GM18861 (cell line): ENCODE results near the gene HS6ST2.

Experiments used
- ATAC-seq: cut with Tn5 transposase; IDR thresholded peaks from one replicate; pipeline ENCODE4 v1.9.1; 2021; ENCODE audit not compliant: unreplicated experiment

Gene HS6ST2

DNA sequence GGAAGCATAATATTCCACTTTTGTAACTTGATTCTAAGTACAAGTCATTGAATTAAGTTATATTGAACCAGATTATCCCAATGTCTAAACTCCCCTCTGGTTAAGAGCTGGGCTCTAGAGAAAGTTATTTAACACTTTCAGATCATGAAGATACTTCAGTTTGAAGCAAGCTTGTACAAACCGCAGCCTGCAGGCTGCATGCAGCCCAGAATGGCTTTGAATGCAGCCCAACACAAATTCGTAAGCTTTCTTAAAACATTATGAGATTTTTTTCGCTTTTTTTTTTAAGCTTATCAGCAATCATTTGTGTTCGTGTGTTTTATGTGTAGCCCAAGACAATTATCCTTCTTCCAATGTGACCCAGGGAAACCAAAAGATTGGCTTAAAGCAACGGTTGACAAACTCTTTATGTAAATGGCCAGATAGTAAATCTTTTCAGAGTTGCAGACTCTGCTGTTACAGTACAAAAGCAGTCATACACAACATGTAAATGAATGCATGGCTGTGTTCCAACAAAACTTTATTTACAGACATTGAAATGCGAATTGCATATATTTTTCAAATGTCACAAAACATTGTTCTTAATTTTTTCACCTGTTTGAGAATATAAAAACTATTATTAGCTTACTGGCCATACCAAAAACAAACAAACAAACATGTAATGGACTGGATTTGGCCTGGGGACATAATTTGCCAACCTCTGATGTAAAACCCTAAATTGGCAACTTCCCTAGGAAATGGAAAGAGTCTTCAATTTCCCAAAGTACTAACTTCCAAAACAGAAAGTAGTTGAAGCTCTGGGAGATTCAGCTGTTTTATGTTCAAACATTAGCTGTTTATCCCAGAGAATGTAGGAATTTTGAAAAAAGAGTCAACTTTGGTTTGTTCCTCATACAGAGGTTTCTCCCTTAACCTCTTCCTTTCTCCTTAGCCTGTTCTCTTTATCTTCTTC, 268.5 kb downstream of the HS6ST2 start:
- no peak for ATAC-seq

DNA sequence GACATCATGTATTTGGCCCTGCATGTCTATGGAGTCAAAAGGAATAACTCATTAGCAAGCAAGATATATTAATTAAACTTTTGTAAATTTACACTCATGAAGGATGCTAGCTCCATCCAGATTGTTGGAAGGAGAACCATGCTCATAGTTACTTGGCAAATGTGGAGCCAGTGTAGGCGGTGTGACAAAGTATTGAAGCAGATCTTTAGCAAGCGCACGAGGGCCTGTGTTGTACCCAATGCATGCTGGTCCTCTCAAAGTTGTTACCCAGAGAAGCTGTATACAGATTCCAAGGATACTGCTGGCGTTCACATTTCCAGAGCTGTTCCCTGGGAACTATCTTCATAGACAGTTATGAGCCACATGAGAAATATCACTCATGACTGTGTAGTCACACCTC, 273.2 kb downstream of the HS6ST2 start:
- ATAC-seq, result no peak

DNA sequence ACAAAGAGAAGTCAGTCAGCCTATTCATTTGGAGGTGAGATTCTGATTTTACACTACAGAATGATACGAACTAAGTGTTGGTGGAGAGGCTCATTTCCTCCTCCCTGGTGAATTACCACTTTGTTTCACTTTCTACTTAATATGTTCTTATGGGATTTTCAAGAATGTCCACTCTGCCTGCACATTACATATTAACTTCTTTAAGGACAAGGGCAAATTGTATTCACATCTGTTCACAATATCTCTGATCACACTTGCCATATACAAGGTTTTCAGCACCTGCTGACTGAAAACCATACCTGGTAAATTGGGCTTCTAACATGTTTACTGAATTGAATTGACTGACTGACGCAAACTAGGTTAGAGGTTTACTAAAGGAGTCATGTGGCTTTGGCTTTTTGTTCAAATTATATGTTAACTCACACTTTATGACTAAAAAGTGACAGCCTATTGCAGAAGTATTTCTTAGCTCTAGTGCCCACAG, 281.2 kb downstream of the HS6ST2 start:
- peak; percentile 72 for ATAC-seq

GRCh38 chrX:132676561-132677186, 281.8 kb downstream of the HS6ST2 start:
- peak; percentile 28 for ATAC-seq

- no peak for ATAC-seq
These were observed 282.3 kb downstream of the HS6ST2 start for GRCh38 chrX:132676102-132676501.

DNA sequence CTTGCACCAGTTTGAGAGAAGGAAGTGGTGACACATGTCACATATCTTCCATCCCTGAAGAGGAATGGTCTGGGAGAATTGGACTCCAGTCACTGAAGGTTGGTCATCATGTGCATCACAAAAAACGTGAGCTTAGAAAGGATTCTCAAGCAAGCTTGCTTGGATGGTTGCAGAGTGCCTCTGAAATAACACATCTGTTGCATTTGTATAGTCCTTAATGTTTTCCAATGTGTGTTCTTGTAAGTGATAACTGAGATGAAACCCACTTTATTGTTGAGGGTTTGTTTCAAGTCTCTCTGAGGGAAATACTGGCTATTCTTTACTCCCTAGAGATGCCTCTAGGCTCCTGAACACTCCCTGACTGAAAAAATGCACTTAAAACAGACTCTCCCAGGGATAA, 285.1 kb downstream of the HS6ST2 start:
- no peak for ATAC-seq

DNA sequence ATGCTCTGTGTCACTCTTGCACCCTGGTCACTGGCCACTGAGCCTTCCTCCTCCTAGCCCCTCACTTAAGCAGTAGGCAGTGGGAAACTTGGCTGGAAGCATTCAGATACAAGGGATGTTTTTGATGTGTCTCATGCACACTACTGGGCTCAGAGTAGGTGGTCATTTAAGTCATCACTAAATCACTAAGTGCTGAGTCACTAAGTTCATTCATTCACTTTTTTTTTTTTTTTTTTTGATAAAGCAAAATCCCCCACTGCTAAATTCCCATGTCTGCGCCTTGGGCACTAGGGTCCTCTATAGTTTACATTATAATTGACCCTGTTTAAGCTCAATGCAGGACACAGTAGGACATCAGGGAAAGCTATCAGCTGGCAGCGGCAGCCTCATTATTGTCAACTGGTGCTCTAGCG, 287.2 kb downstream of the HS6ST2 start:
- no peak for ATAC-seq

DNA sequence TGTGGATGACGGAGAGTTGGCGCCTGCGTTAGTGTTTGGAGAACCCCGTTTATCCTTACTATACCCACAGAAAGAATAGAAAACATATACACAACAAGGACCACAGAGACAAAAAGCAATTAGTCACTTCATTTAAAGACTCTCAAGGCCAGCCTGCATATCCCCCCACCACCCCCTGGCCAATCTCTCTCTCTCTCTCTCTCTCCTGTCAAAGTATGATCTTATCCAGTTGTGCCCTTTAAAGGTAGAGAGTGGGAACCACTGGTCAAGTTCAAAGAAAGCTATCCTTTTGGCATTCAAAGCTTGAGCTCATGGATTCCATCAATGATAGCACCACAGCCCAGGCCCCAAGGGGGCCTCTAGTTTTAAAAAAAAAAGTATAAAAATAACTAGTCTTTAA, 289.3 kb downstream of the HS6ST2 start:
- no peak for ATAC-seq

- ATAC-seq, result no peak
These were observed 290.3 kb downstream of the HS6ST2 start for GRCh38 chrX:132668178-132668577.

GRCh38 chrX:132665676-132666075, 292.8 kb downstream of the HS6ST2 start:
- ATAC-seq, result no peak

- ATAC-seq, result no peak
These were observed 294.2 kb downstream of the HS6ST2 start for GRCh38 chrX:132664273-132664672.

DNA sequence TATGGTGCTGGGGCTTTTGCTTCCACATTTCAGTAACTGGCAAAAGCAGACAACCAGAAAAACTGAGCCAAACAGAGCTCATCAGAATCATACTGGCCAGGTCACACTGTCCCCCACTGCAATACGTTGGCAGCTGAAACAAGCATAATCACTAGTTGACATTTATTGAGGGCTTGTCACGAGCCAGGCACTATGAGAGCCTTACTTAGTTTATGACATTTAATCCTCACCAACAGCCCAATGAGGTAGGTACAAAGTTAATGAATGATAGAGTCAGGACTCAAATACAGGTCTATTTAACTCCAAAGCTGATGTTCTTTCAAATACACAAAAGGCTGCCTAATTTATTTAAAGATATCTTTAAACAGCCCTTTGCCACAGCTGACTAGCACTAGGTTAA, 295.6 kb downstream of the HS6ST2 start:
- no peak for ATAC-seq

- ATAC-seq, result no peak
These were observed 300.6 kb downstream of the HS6ST2 start for GRCh38 chrX:132657876-132658275.

DNA sequence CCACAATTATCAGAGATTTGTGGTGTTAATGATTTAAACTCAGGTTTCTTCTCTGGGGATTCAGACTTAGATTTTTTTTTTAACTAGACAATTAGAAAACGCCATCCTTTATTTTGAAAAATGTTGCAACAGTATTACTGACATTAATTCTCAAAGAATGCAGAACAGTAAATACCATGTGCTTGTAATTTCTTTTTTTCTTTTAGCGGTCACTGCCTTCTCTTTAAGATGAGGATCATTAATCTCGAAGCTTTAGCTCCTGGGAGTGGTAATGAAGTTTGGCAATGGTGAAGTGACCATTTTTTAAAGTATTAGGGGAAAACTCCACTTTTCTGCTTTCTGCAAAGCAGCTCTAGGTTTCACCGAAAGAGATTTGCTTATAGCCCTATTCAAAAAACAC, 305.6 kb downstream of the HS6ST2 start:
- no peak for ATAC-seq

DNA sequence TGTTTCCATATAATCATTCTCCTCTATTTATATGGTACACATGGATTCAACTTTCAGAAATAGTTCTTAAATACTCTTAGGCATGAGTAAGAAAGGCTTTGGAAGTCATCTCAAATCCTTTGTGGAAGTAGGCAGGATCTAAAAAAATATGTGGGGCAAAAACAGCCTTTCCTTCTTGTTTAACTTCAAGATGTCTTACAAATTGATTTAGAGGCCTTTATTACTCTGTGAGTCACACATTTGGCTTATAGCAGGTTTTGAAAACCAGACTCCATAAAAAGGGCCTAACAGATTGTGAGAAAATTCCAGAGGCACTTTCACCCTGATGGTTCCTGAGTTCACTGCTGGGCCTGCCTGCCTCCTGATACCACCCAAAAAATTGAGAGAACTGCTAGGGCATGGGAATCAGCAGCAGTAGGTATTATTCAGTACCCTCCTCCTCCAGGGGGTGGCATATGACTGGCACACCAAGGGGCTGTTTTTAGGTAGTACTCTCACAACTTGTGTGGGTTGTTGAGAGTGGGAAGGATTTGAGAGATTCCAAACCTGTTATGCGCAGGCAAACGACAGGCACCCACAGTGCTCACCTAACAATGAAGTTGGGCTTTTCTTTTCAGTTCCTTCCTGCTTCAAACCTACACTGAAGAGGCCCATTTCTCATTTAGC, 306.9 kb downstream of the HS6ST2 start:
- no peak for ATAC-seq

DNA sequence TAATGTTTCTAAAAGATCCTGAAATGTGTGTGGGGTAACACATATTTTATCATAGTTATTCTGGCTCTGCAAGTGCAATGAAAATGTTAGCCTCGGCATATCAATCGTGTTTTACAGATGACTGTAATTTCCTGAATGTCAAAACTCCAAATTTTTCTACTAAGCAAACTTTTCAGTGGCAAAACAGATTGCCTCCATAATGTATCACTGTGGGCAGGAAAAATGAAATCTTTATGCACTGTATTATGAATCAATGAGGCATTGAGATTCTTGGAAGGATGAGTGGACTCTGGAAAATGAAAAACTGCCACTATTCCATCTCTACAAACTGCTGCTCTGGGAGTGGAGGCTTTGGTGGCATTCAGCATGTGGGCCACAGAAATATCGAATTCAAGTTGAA, 309.5 kb downstream of the HS6ST2 start:
- no peak for ATAC-seq

DNA sequence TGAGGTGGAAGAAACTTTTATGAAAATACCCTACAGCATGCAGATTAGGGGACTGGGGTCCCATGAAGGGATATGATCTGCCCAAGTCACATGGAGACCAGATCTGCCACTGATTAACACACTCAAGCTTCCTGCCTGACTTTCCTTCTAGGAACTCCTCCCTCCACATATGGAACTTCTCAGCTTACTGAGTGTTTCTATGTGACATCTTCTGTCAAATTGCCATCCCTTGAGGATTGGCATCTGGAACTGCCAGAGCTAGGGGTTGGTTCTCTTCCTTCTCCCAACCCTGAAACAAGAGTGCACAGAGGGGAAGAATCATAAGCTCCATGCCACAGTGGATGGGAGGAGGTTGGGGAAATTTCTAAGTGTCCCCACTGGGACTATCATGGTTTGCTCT, 319.0 kb downstream of the HS6ST2 start:
- no peak for ATAC-seq

- no peak for ATAC-seq
These were observed 320.1 kb downstream of the HS6ST2 start for GRCh38 chrX:132638313-132638712.

GRCh38 chrX:132636080-132636479, 322.3 kb downstream of the HS6ST2 start:
- ATAC-seq, result no peak

GRCh38 chrX:132634521-132634920, 323.9 kb downstream of the HS6ST2 start:
- no peak for ATAC-seq

DNA sequence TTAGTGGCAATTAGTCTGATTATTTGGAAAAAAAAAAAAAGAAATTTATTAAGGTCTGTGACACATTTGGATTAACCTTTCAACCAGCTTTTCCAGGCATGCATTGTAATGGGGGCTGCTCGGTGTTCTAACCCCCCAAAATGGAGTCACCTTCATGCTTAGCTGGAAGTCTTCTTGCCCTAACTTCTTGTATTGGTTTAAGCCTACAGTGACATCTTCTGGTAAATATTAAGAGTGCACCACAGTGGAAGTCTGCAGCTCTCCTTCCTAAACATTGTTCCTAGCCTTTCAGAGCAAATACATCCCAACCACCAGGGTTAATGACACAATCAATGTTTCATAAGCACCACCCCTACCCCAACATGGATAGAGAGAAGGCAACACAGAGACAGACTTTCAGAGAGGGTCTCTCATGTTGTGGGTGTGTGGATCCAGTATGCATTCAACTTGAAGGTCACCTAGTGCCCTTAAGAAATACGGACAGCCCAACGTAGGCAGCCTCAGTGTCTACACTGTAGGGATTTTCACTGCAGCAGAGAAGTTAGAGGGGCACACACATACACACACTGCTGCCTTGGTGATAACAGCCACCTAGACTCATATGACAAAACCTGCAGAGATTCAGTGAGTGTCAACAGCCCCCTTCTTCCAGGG, 326.7 kb downstream of the HS6ST2 start:
- ATAC-seq, result no peak
